HG03469 (cell line): ENCODE results near the gene ELOA2.
"Not testable (repeated sequence)": the region's sequence is repeated elsewhere in the genome, so short reads cannot be mapped to it uniquely, and the experiment has no call there.

ENCODE experiments used
- ATAC-seq: cut with Tn5 transposase; IDR thresholded peaks from one replicate; pipeline ENCODE4 v1.9.1; 2021; ENCODE audit warnings: mild to moderate bottlenecking, moderate library complexity, moderate number of reproducible peaks; ENCODE audit not compliant: unreplicated experiment

Gene ELOA2

DNA sequence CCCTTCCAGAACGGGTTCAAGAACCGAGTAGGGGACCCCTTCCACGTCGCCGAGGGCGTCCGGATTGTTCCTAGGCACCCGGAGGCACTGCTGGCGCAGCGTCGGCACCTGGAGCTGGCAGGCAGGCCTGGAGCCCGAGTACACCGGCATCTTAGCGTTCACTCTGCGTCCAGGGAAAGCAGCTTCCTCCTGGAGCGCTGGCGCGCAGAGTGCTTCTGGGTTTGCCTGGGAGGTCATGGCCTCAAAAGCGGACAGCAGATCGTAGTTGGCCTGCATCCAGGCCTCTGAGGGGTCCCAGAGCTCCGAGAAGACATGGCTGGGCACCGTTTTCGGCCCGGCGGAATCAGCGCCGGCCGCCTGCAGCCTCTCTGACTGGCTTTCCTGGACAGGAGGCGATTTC, 12.6 kb downstream of the ELOA2 start:
- ATAC-seq, result not testable (repeated sequence)

DNA sequence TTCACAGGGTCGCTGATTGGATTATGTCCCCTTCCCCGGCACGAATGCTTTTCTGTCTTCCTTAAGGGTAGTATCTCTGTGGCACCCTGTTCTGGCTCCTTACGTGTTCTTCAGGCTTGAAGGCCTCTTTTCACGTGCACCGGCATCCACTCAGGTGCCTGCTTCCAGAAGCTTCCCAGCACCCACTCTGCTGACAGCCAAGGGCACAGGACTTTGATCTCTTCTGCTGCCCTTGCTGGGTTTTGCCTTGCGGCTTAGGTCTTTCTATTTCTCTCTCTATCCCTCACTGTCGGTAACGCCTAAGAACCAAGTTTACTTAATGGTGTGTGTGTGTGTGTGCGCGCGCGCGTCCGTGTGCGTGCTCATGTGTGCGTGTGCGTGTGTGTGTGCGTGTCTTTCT, 14.7 kb downstream of the ELOA2 start:
- not testable (repeated sequence) for ATAC-seq

DNA sequence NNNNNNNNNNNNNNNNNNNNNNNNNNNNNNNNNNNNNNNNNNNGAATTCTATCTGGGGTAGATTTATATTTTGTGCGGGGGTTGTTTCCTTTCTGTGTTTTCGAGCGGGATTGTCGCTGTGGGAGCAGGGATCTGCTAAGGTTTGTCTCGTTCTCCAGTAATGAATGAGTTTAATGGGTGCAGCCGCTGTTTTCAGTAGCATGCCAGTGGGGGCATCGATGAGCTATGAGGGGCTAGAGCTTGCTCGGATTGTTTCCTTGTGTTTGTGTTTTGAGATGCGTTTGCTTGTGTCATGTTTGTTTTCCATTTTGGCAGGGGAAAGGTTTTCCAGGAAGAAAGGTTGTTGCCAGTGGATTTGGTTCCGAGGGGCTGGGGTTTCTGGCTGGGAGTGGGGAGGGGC, 15.6 kb downstream of the ELOA2 start:
- ATAC-seq, result not testable (repeated sequence)
